ENCODE results near the gene PLA2G7. TPM values are rescaled to one million over a fixed set of nuclear protein-coding genes. Genes with fewer than 3 reads are reported as not detected.

Gene PLA2G7
- total and polyA plus RNA-seq, 2 donors (not counting 1 experiment from before 2014, with no cell fraction given), result 0.04 to 1.1 TPM

GRCh38 chr6:46677314-46677654 lies 57.9 kb downstream of the PLA2G7 start:
- Histone ChIP-seq H3K4me1 (ENCODE audit: control insufficient read depth in 2 of 2, insufficient read depth in 2 of 2, low read length in 2 of 2) (no peaks in the 10 kb centered on the region), H3K4me3 (ENCODE audit: control extremely low read depth in 1 of 5, extremely low read depth in 1 of 5, insufficient read depth in 1 of 5, low read depth in 2 of 5, low read length in 4 of 5) (no peak overlapping the region), H4K20me1 (ENCODE audit: control insufficient read depth, insufficient read depth, low read length, poor library complexity, severe bottlenecking) (no peaks in the 10 kb centered on the region), H3K36me3 (replicated peaks in 1 of 2; ENCODE audit: control extremely low read depth in 1 of 2, control insufficient read depth in 1 of 2, extremely low read depth in 1 of 2, insufficient read depth in 2 of 2, low read length in 1 of 2) (no peaks in the 10 kb centered on the region), H3K27ac (ENCODE audit: low read length in 2 of 2) (no peak overlapping the region), H3K27me3 (replicated peaks in 1 of 4; ENCODE audit: control extremely low read depth in 1 of 4, control insufficient read depth in 3 of 4, insufficient read depth in 4 of 4, low read length in 3 of 4) (no peaks in the 10 kb centered on the region), H3K9me3 (ENCODE audit: control extremely low read depth in 1 of 3, control insufficient read depth in 2 of 3, insufficient read depth in 1 of 3, low read length in 2 of 3) (no peaks in the 10 kb centered on the region), H3K9ac (ENCODE audit: low read length) (no peak overlapping the region), H3K4me2 (replicated peaks; ENCODE audit: low read depth, low read length, poor library complexity, severe bottlenecking) (no peak overlapping the region), H2AFZ (ENCODE audit: insufficient read depth, low read depth, low read length, poor library complexity, severe bottlenecking) (no peak overlapping the region), H3K79me2 (ENCODE audit: control insufficient read depth, insufficient read depth, low read length) (no peaks in the 10 kb centered on the region)
- TF ChIP-seq, protein P1, sequence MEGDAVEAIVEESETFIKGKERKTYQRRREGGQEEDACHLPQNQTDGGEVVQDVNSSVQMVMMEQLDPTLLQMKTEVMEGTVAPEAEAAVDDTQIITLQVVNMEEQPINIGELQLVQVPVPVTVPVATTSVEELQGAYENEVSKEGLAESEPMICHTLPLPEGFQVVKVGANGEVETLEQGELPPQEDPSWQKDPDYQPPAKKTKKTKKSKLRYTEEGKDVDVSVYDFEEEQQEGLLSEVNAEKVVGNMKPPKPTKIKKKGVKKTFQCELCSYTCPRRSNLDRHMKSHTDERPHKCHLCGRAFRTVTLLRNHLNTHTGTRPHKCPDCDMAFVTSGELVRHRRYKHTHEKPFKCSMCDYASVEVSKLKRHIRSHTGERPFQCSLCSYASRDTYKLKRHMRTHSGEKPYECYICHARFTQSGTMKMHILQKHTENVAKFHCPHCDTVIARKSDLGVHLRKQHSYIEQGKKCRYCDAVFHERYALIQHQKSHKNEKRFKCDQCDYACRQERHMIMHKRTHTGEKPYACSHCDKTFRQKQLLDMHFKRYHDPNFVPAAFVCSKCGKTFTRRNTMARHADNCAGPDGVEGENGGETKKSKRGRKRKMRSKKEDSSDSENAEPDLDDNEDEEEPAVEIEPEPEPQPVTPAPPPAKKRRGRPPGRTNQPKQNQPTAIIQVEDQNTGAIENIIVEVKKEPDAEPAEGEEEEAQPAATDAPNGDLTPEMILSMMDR (IDR thresholded peaks at IDR 0.05), result peak; percentile 19
- TF ChIP-seq EZH2 (IDR thresholded peaks at IDR 0.05; ENCODE audit: borderline replicate concordance, insufficient read depth, low read depth, low read length, poor library complexity, severe bottlenecking), result no peak
- no peaks in the 10 kb centered on the region for H3K4me1 Mint-ChIP-seq
- no peak overlapping the region for H3K27ac Mint-ChIP-seq
- POLR2A ChIA-PET, result no interaction called here
- ATAC-seq (ENCODE audit: low read depth) (no peak), DNase-seq (no peak)
- no peak overlapping the region for H3K4me3 Mint-ChIP-seq
- intact Hi-C loops (cut with micrococcal nuclease), result no loop called here
- no peaks in the 10 kb centered on the region for H3K9me3 Mint-ChIP-seq (ENCODE audit: insufficient read depth)
- CTCF ChIA-PET, result interaction anchor here (0.5 kb wide), 1 partner anchor 784 kb away, joined by 4 read pairs; no protein-coding TSS in a partner anchor
- WGBS (ENCODE audit: insufficient coverage), result no CpG with 5 or more reads among the region's 4 CpGs
- peaks cover 5% of the 10 kb centered on the region for H3K27me3 Mint-ChIP-seq

DNA sequence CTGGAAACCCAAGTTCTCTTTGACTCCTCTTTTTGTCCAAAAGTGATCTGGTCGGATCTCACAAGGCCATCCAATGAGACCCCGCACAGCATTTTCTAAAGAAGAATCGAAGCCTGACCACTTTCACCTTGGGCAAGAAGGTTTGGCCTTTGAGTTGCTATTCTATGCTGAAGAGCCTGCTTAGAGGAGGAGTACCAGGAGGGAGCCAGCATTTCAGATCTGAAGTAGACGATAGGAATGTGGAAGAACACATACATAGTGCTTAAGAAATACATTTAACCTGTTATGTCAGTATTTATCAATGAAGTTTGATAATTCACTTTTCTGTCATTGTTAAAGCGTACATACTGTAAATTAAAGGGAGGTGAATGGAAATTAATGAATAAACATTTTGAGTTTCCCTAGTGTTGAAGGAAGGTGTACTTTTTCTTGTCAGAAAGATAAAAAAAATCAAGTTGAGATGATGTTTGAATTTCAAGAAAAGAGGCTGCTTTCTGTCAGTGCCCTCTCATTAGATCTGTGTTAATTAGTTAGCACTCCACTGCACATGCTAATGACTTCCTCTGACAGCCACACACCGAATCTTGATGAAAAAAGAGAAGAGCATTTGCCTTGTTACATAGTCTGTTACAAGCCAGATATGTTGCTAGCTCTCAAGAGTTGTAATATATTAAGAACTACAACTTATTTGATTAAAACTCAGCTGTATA lies 58.4 kb downstream of the PLA2G7 start:
- DNase-seq (no peak), ATAC-seq (ENCODE audit: low read depth) (no peak)
- Histone ChIP-seq H4K20me1 (ENCODE audit: control insufficient read depth, insufficient read depth, low read length, poor library complexity, severe bottlenecking) (no peaks in the 10 kb centered on the region), H3K4me3 (ENCODE audit: control extremely low read depth in 1 of 5, extremely low read depth in 1 of 5, insufficient read depth in 1 of 5, low read depth in 2 of 5, low read length in 4 of 5) (no peak overlapping the region), H2AFZ (ENCODE audit: insufficient read depth, low read depth, low read length, poor library complexity, severe bottlenecking) (no peak overlapping the region), H3K4me1 (ENCODE audit: control insufficient read depth in 2 of 2, insufficient read depth in 2 of 2, low read length in 2 of 2) (no peaks in the 10 kb centered on the region), H3K9ac (ENCODE audit: low read length) (no peak overlapping the region), H3K27me3 (replicated peaks in 1 of 4; ENCODE audit: control extremely low read depth in 1 of 4, control insufficient read depth in 3 of 4, insufficient read depth in 4 of 4, low read length in 3 of 4) (no peaks in the 10 kb centered on the region), H3K36me3 (replicated peaks in 1 of 2; ENCODE audit: control extremely low read depth in 1 of 2, control insufficient read depth in 1 of 2, extremely low read depth in 1 of 2, insufficient read depth in 2 of 2, low read length in 1 of 2) (no peaks in the 10 kb centered on the region), H3K79me2 (ENCODE audit: control insufficient read depth, insufficient read depth, low read length) (no peaks in the 10 kb centered on the region), H3K27ac (ENCODE audit: low read length in 2 of 2) (no peak overlapping the region), H3K4me2 (replicated peaks; ENCODE audit: low read depth, low read length, poor library complexity, severe bottlenecking) (no peak overlapping the region), H3K9me3 (ENCODE audit: control extremely low read depth in 1 of 3, control insufficient read depth in 2 of 3, insufficient read depth in 1 of 3, low read length in 2 of 3) (no peaks in the 10 kb centered on the region)
- 92% methylated on average over 2 of the region's 6 CpGs for WGBS (ENCODE audit: insufficient coverage)
- Mint-ChIP-seq H3K27me3 (peaks cover 5% of the 10 kb centered on the region), H3K27ac (no peak overlapping the region), H3K9me3 (ENCODE audit: insufficient read depth) (no peaks in the 10 kb centered on the region), H3K4me1 (no peaks in the 10 kb centered on the region), H3K4me3 (no peak overlapping the region)
- ChIA-PET CTCF (interaction anchor here (0.5 kb wide), 1 partner anchor 785 kb away, joined by 4 read pairs; no protein-coding TSS in a partner anchor), POLR2A (no interaction called here)
- TF ChIP-seq, protein P1 (IDR thresholded peaks at IDR 0.05), result no peak
- TF ChIP-seq EZH2 (IDR thresholded peaks at IDR 0.05; ENCODE audit: borderline replicate concordance, insufficient read depth, low read depth, low read length, poor library complexity, severe bottlenecking), result no peak
- intact Hi-C loops (cut with micrococcal nuclease), result no loop called here

Data from B cell (primary cell).